Left ventricle myocardium inferior (tissue), 1 donor: ENCODE measurements around the gene TLE1. TPM values are rescaled to one million over a fixed set of nuclear protein-coding genes. Genes with fewer than 3 reads are reported as not detected.

Experiments used
- DNase-seq: peaks from one replicate; pipeline ENCODE4 v3.0.0-alpha.2; 2020
- H3K27ac ChIP-seq: fragments of 200-600 bp; replicated peaks from 2 replicates; pipeline ENCODE4 v1.8.0; 2021
- H3K27me3 ChIP-seq: fragments of 200-600 bp; 2 replicates; pipeline ENCODE4 v1.8.0; 2021; ENCODE audit warnings: low read depth
- H3K36me3 ChIP-seq: fragments of 200-600 bp; 2 replicates; pipeline ENCODE4 v1.8.0; 2021
- H3K4me1 ChIP-seq: fragments of 200-600 bp; 2 replicates; pipeline ENCODE4 v1.8.0; 2021
- H3K4me3 ChIP-seq: fragments of 200-600 bp; 2 replicates; pipeline ENCODE4 v1.8.0; 2021; ENCODE audit warnings: mild to moderate bottlenecking, moderate library complexity
- H3K9me3 ChIP-seq: fragments of 200-600 bp; replicated peaks from 2 replicates; pipeline ENCODE4 v1.8.0; 2021
- intact Hi-C: fragments of 100-400 bp; cut with micrococcal nuclease; formaldehyde crosslinking; loops from one replicate; pipeline ENCODE4 v1.11.0; 2022
- total RNA-seq: library from RNA; stranded (reverse); fragmentation: NEBNext Ultra II Directional; extraction: Animal tissue kit (Norgen Biotek cat#: 25700); gene quantifications from one replicate; pipeline ENCODE4 v1.2.1, GENCODE V29; 2021
- TF ChIP-seq, protein P1 (sequence below): fragments of 200-600 bp; IDR thresholded peaks from 2 replicates; pipeline ENCODE4 v1.8.0; 2021; ENCODE audit warnings: antibody characterized with exemption, mild to moderate bottlenecking, borderline replicate concordance
- donor health status: DM: no; HTN: yes; CAD: no; lungs with severe emphysema.

TLE1 gene
- total RNA-seq, 1 donor from 2014 or later = 8.5 TPM

DNA sequence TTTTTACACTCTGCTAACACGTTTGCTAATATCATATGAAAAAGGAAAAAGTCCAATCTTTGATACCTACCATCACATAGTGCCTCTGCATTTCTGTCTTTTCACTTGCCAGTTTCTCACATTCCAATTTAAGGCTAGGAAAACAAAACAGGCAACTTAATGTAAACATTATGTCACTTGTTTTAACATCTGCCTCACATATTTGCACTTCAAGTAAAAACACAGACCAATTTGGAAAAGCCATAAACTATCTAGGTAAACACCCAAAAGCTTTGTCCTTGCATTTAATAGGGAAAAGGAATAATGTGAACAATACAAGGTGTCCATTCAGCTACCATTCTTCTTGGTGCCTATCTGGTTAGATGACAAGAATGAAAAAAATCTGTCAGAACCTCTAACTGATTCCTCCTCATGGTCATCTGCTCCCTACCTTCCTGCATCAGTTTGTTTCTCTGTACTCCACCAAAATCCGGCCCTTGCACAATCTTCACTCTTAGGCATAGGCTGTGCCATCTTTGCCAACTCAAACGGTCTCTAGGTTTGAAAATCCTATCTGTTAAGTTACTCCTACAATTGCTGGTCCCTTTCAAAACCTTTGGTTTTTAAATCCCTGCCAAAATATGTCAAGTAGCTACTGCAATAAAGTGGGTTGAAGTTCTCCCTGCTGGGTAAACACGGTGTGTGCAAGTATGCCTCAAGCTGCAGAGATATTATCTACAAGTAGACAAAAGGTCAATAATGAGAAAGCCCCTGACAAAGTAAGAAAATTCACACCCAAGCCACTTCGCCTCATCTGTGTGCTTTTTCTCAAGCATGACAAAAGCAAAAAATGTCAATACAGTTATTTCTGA, 3.4 kb downstream of the TLE1 start:
- H3K9me3 ChIP-seq = no peaks in the 10 kb centered on the region
- peaks cover 4% of the 10 kb centered on the region for H3K36me3 ChIP-seq
- H3K27me3 ChIP-seq = peaks cover 38% of the 10 kb centered on the region
- TF ChIP-seq, protein P1, sequence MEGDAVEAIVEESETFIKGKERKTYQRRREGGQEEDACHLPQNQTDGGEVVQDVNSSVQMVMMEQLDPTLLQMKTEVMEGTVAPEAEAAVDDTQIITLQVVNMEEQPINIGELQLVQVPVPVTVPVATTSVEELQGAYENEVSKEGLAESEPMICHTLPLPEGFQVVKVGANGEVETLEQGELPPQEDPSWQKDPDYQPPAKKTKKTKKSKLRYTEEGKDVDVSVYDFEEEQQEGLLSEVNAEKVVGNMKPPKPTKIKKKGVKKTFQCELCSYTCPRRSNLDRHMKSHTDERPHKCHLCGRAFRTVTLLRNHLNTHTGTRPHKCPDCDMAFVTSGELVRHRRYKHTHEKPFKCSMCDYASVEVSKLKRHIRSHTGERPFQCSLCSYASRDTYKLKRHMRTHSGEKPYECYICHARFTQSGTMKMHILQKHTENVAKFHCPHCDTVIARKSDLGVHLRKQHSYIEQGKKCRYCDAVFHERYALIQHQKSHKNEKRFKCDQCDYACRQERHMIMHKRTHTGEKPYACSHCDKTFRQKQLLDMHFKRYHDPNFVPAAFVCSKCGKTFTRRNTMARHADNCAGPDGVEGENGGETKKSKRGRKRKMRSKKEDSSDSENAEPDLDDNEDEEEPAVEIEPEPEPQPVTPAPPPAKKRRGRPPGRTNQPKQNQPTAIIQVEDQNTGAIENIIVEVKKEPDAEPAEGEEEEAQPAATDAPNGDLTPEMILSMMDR = no peak
- DNase-seq = no peak
- H3K27ac ChIP-seq = no peak overlapping the region
- intact Hi-C loops = loop anchor here (5.0 to 10.0 kb wide), 2 partner anchors 159 kb away; no protein-coding TSS in a partner anchor
- H3K4me1 ChIP-seq = peaks cover 77% of the 10 kb centered on the region
- peak overlapping the region; percentile 85 for H3K4me3 ChIP-seq

DNA sequence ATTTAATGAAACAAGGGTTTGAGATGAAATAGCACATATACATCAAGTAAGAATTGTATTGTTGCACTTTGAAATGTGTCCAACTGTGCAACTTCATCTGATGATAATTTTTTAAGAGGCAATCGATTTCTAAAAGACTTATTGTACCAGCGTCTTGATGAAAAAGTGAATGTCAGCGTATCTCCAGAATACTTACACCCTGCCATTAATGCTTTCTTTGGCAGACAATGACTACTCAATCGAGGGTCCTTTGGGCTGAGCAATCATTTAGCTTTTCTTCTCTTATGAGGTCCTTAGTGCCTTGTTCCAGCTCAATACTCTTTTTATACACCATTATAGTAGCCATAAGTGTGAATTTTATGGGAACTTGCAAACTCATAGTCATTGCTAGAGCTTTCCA, 4.7 kb downstream of the TLE1 start:
- no peaks in the 10 kb centered on the region for H3K9me3 ChIP-seq
- TF ChIP-seq, protein P1 = no peak
- H3K4me3 ChIP-seq = peak overlapping the region; percentile 85
- intact Hi-C loops = loop anchor here (5.0 to 10.0 kb wide), 2 partner anchors 157 to 160 kb away; no protein-coding TSS in a partner anchor
- no peak overlapping the region for H3K27ac ChIP-seq
- H3K36me3 ChIP-seq = peaks cover 4% of the 10 kb centered on the region
- H3K4me1 ChIP-seq = peaks cover 76% of the 10 kb centered on the region
- H3K27me3 ChIP-seq = peaks cover 47% of the 10 kb centered on the region
- no peak for DNase-seq

DNA sequence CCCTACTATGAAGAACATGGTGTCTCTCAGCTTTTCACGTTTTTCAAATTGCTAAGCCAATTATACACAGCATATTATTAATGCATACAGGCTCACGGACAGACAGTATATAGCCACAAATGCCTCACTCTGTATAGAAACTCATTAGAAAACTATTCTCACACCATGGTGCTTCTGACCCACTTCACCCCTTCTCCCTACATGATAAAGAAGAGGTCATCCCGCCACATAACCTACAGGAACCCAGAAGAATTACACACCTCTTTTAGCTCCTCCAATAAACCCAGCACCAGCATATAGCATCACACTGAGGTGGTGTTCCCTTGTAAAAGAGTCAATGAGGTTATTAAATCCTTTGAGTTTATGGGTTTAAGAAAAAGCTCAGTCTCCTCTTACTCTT, 5.6 kb downstream of the TLE1 start:
- TF ChIP-seq, protein P1 = no peak
- intact Hi-C loops = loop anchor here (10.0 kb wide), 1 partner anchor 161 kb away; no protein-coding TSS in a partner anchor
- Histone ChIP-seq H3K36me3 (peaks cover 4% of the 10 kb centered on the region), H3K9me3 (no peaks in the 10 kb centered on the region), H3K4me3 (peak overlapping the region; percentile 34), H3K4me1 (peaks cover 71% of the 10 kb centered on the region), H3K27me3 (peaks cover 46% of the 10 kb centered on the region), H3K27ac (no peak overlapping the region)
- DNase-seq = no peak

DNA sequence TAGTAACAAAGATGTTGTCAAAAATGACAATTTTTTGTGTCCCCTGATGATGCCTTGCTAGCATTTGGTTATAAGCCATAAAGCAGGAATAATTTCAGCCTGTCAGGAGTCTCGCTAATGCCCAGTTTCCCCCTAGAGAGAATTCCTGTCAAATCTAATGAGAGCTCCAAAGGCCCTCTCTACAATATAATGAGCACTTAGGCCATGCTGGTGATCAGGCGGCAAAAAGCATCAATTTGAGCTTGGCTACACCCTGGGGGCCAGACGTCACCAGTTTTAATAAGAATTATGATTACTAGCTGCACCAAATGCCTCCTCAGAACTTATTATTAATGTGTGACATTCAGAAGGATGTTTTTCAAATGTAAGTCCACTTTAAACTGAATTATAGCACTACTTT, 6.1 kb downstream of the TLE1 start:
- Histone ChIP-seq H3K27ac (no peak overlapping the region), H3K27me3 (peaks cover 46% of the 10 kb centered on the region), H3K4me1 (peaks cover 67% of the 10 kb centered on the region), H3K36me3 (peaks cover 8% of the 10 kb centered on the region), H3K4me3 (peak overlapping the region; percentile 34), H3K9me3 (no peaks in the 10 kb centered on the region)
- intact Hi-C loops = loop anchor here (10.0 kb wide), 1 partner anchor 162 kb away; no protein-coding TSS in a partner anchor
- TF ChIP-seq, protein P1 = no peak
- no peak for DNase-seq

DNA sequence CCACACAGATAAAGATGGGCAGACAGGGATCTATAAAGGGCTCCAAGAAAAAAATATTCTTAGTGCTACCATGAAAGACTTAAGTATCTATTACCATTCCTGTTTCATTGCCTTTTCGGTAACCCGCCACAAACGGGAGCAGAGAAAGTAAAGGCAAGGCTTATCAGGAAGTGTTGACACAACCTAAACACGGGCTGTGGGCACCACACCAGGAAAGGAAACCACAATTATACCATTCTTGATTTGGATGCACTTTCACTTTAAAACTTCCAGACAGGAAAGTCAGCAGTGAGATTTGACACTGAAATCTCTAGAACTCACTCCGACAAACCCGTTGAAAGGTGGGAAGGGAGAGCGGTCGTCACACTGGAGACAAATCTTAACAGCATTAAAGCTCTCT, 6.5 kb downstream of the TLE1 start:
- TF ChIP-seq, protein P1 = no peak
- no peak for DNase-seq
- no peak overlapping the region for H3K27ac ChIP-seq
- H3K4me1 ChIP-seq = peaks cover 62% of the 10 kb centered on the region
- H3K27me3 ChIP-seq = peaks cover 45% of the 10 kb centered on the region
- H3K4me3 ChIP-seq = peak overlapping the region; percentile 34
- peaks cover 10% of the 10 kb centered on the region for H3K36me3 ChIP-seq
- no peaks in the 10 kb centered on the region for H3K9me3 ChIP-seq
- intact Hi-C loops = loop anchor here (10.0 kb wide), 1 partner anchor 162 kb away; no protein-coding TSS in a partner anchor
